ENCODE measurements around the gene GDF15.
"Not testable (repeated sequence)": the region's sequence is repeated elsewhere in the genome, so short reads cannot be mapped to it uniquely, and the experiment has no call there.

Gene GDF15

GRCh38 chr19:18348818-18349339 lies 37.1 kb upstream of the GDF15 start:
- H3K36me3 ChIP-seq (ENCODE audit: control insufficient read depth in 2 of 2, insufficient read depth in 2 of 2, low read length in 2 of 2); H3K4me1 ChIP-seq (ENCODE audit: control insufficient read depth, insufficient read depth, low read length); H3K27ac ChIP-seq (ENCODE audit: low read length): not testable (repeated sequence)

GRCh38 chr19:18349524-18350128 lies 36.3 kb upstream of the GDF15 start:
- Histone ChIP-seq H3K9me3 (ENCODE audit: control insufficient read depth in 2 of 2, low read length in 2 of 2) (no peaks in the 10 kb centered on the region), H3K4me1 (ENCODE audit: control insufficient read depth, insufficient read depth, low read length) (no peaks in the 10 kb centered on the region), H3K4me3 (ENCODE audit: low read length in 2 of 2) (no peak overlapping the region), H3K27me3 (ENCODE audit: control insufficient read depth in 1 of 2, insufficient read depth in 2 of 2, low read length in 2 of 2) (no peaks in the 10 kb centered on the region), H3K36me3 (ENCODE audit: control insufficient read depth in 2 of 2, insufficient read depth in 2 of 2, low read length in 2 of 2) (peaks cover 0 to 2% of the 10 kb centered on the region in 2 donors), H3K9ac (ENCODE audit: low read length in 2 of 2) (no peak overlapping the region), H3K27ac (ENCODE audit: low read length) (no peak overlapping the region)

More at GRCh38 chr19:18348818-18349339, 37.1 kb upstream of the GDF15 start:
- H3K9me3 ChIP-seq (ENCODE audit: control insufficient read depth in 2 of 2, low read length in 2 of 2); H3K4me3 ChIP-seq (ENCODE audit: low read length in 2 of 2); H3K27me3 ChIP-seq (ENCODE audit: control insufficient read depth in 1 of 2, insufficient read depth in 2 of 2, low read length in 2 of 2); H3K9ac ChIP-seq (ENCODE audit: low read length in 2 of 2): not testable (repeated sequence)

GRCh38 chr19:18350490-18350889 lies 35.5 kb upstream of the GDF15 start:
- Histone ChIP-seq H3K27ac (ENCODE audit: low read length) (no peak overlapping the region), H3K9ac (ENCODE audit: low read length in 2 of 2) (no peak overlapping the region), H3K4me3 (ENCODE audit: low read length in 2 of 2) (no peak overlapping the region), H3K36me3 (ENCODE audit: control insufficient read depth in 2 of 2, insufficient read depth in 2 of 2, low read length in 2 of 2) (peaks cover 1 to 2% of the 10 kb centered on the region in 2 donors), H3K4me1 (ENCODE audit: control insufficient read depth, insufficient read depth, low read length) (no peaks in the 10 kb centered on the region), H3K9me3 (ENCODE audit: control insufficient read depth in 2 of 2, low read length in 2 of 2) (no peaks in the 10 kb centered on the region), H3K27me3 (ENCODE audit: control insufficient read depth in 1 of 2, insufficient read depth in 2 of 2, low read length in 2 of 2) (no peaks in the 10 kb centered on the region)

GRCh38 chr19:18351544-18351943 lies 34.4 kb upstream of the GDF15 start:
- Histone ChIP-seq H3K9me3 (ENCODE audit: control insufficient read depth in 2 of 2, low read length in 2 of 2) (no peaks in the 10 kb centered on the region), H3K4me1 (ENCODE audit: control insufficient read depth, insufficient read depth, low read length) (no peaks in the 10 kb centered on the region), H3K9ac (ENCODE audit: low read length in 2 of 2) (no peak overlapping the region), H3K4me3 (ENCODE audit: low read length in 2 of 2) (no peak overlapping the region), H3K36me3 (ENCODE audit: control insufficient read depth in 2 of 2, insufficient read depth in 2 of 2, low read length in 2 of 2) (peaks cover 5 to 6% of the 10 kb centered on the region in 2 donors), H3K27ac (ENCODE audit: low read length) (no peak overlapping the region), H3K27me3 (ENCODE audit: control insufficient read depth in 1 of 2, insufficient read depth in 2 of 2, low read length in 2 of 2) (no peaks in the 10 kb centered on the region)

- no peak overlapping the region for H3K27ac ChIP-seq (ENCODE audit: low read length)
- peaks cover 14 to 16% of the 10 kb centered on the region in 2 donors for H3K36me3 ChIP-seq (ENCODE audit: control insufficient read depth in 2 of 2, insufficient read depth in 2 of 2, low read length in 2 of 2)
- no peaks in the 10 kb centered on the region for H3K9me3 ChIP-seq (ENCODE audit: control insufficient read depth in 2 of 2, low read length in 2 of 2)
- H3K4me1 ChIP-seq (ENCODE audit: control insufficient read depth, insufficient read depth, low read length): no peaks in the 10 kb centered on the region
- H3K4me3 ChIP-seq (ENCODE audit: low read length in 2 of 2): no peak overlapping the region
- H3K27me3 ChIP-seq (ENCODE audit: control insufficient read depth in 1 of 2, insufficient read depth in 2 of 2, low read length in 2 of 2): no peaks in the 10 kb centered on the region
- H3K9ac ChIP-seq (ENCODE audit: low read length in 2 of 2): no peak overlapping the region
Observed at GRCh38 chr19:18353378-18354005, 32.5 kb upstream of the GDF15 start.

- not testable (repeated sequence) for H3K9me3 ChIP-seq (ENCODE audit: control insufficient read depth in 2 of 2, low read length in 2 of 2); H3K4me1 ChIP-seq (ENCODE audit: control insufficient read depth, insufficient read depth, low read length); H3K27me3 ChIP-seq (ENCODE audit: control insufficient read depth in 1 of 2, insufficient read depth in 2 of 2, low read length in 2 of 2); H3K4me3 ChIP-seq (ENCODE audit: low read length in 2 of 2); H3K9ac ChIP-seq (ENCODE audit: low read length in 2 of 2); H3K27ac ChIP-seq (ENCODE audit: low read length)
- peaks cover 18 to 19% of the 10 kb centered on the region in 2 donors for H3K36me3 ChIP-seq (ENCODE audit: control insufficient read depth in 2 of 2, insufficient read depth in 2 of 2, low read length in 2 of 2)
Observed at GRCh38 chr19:18354743-18355142, 31.2 kb upstream of the GDF15 start.

GRCh38 chr19:18357041-18357440 lies 28.9 kb upstream of the GDF15 start:
- peaks cover 22% of the 10 kb centered on the region in 2 donors for H3K36me3 ChIP-seq (ENCODE audit: control insufficient read depth in 2 of 2, insufficient read depth in 2 of 2, low read length in 2 of 2)
- no peaks in the 10 kb centered on the region for H3K9me3 ChIP-seq (ENCODE audit: control insufficient read depth in 2 of 2, low read length in 2 of 2)

GRCh38 chr19:18361646-18362045 lies 24.3 kb upstream of the GDF15 start:
- Histone ChIP-seq H3K4me3 (ENCODE audit: low read length in 2 of 2) (no peak overlapping the region), H3K27ac (ENCODE audit: low read length) (no peak overlapping the region), H3K36me3 (ENCODE audit: control insufficient read depth in 2 of 2, insufficient read depth in 2 of 2, low read length in 2 of 2) (peaks cover 19 to 23% of the 10 kb centered on the region in 2 donors), H3K27me3 (ENCODE audit: control insufficient read depth in 1 of 2, insufficient read depth in 2 of 2, low read length in 2 of 2) (no peaks in the 10 kb centered on the region), H3K9me3 (ENCODE audit: control insufficient read depth in 2 of 2, low read length in 2 of 2) (no peaks in the 10 kb centered on the region), H3K4me1 (ENCODE audit: control insufficient read depth, insufficient read depth, low read length) (peaks cover 6% of the 10 kb centered on the region), H3K9ac (ENCODE audit: low read length in 2 of 2) (no peak overlapping the region)

More at GRCh38 chr19:18357041-18357440, 28.9 kb upstream of the GDF15 start:
- H3K4me1 ChIP-seq (ENCODE audit: control insufficient read depth, insufficient read depth, low read length): no peaks in the 10 kb centered on the region
- H3K27me3 ChIP-seq (ENCODE audit: control insufficient read depth in 1 of 2, insufficient read depth in 2 of 2, low read length in 2 of 2): no peaks in the 10 kb centered on the region
- no peak overlapping the region for H3K9ac ChIP-seq (ENCODE audit: low read length in 2 of 2)
- H3K27ac ChIP-seq (ENCODE audit: low read length): no peak overlapping the region
- no peak overlapping the region for H3K4me3 ChIP-seq (ENCODE audit: low read length in 2 of 2)

GRCh38 chr19:18362934-18363542 lies 22.9 kb upstream of the GDF15 start:
- no peak overlapping the region for H3K27ac ChIP-seq (ENCODE audit: low read length)
- H3K9ac ChIP-seq (ENCODE audit: low read length in 2 of 2): no peak overlapping the region
- no peaks in the 10 kb centered on the region for H3K9me3 ChIP-seq (ENCODE audit: control insufficient read depth in 2 of 2, low read length in 2 of 2)
- no peak overlapping the region for H3K4me3 ChIP-seq (ENCODE audit: low read length in 2 of 2)
- H3K36me3 ChIP-seq (ENCODE audit: control insufficient read depth in 2 of 2, insufficient read depth in 2 of 2, low read length in 2 of 2): peaks cover 7 to 15% of the 10 kb centered on the region in 2 donors
- H3K4me1 ChIP-seq (ENCODE audit: control insufficient read depth, insufficient read depth, low read length): peaks cover 6% of the 10 kb centered on the region
- no peaks in the 10 kb centered on the region for H3K27me3 ChIP-seq (ENCODE audit: control insufficient read depth in 1 of 2, insufficient read depth in 2 of 2, low read length in 2 of 2)

GRCh38 chr19:18363787-18364186 lies 22.2 kb upstream of the GDF15 start:
- no peak overlapping the region for H3K9ac ChIP-seq (ENCODE audit: low read length in 2 of 2)

More at GRCh38 chr19:18363787-18364186, 22.2 kb upstream of the GDF15 start:
- Histone ChIP-seq H3K36me3 (ENCODE audit: control insufficient read depth in 2 of 2, insufficient read depth in 2 of 2, low read length in 2 of 2) (peaks cover 7 to 15% of the 10 kb centered on the region in 2 donors), H3K27ac (ENCODE audit: low read length) (no peak overlapping the region), H3K9me3 (ENCODE audit: control insufficient read depth in 2 of 2, low read length in 2 of 2) (no peaks in the 10 kb centered on the region), H3K27me3 (ENCODE audit: control insufficient read depth in 1 of 2, insufficient read depth in 2 of 2, low read length in 2 of 2) (no peaks in the 10 kb centered on the region), H3K4me1 (ENCODE audit: control insufficient read depth, insufficient read depth, low read length) (peaks cover 6% of the 10 kb centered on the region), H3K4me3 (ENCODE audit: low read length in 2 of 2) (no peak overlapping the region)
